ENCODE results near the gene KIFC3.

Gene KIFC3

DNA sequence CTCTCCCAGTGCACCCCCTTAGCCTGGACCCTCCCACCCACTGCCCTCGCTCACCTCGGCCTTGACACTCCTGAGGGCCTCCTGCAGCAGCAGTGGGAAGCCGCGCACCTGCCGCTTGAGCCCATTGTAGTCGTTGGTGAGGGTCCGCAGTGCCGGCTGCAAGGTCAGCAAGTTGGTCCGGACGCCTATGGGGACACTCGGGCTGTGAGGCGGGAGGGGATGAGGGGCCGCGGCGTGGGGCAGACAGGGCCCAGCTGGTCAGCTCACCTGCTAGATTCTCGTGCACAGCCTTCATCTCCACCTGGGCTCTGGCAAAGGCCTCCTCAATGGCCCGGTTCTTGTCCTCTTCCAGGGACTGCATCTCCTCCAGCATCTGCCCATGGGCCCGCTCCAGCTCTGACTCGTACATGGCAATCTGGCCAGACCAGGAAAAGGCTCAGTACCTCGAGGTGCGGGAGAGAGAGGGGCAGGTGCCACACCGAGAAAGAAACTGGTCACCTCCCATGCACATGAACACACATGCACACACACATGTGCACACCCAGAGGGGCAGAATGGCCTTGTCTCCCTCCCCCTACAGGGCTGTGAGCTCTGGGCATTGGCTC lies 32.6 kb downstream of the KIFC3 start:
- no peak overlapping the region for H3K9ac ChIP-seq (ENCODE audit: low read length)
- H4K20me1 ChIP-seq (ENCODE audit: insufficient read depth, low read length), result no peaks in the 10 kb centered on the region
- H3K36me3 ChIP-seq (replicated peaks; ENCODE audit: insufficient read depth, low read length), result no peaks in the 10 kb centered on the region
- no peaks in the 10 kb centered on the region for H3K79me2 ChIP-seq (ENCODE audit: low read length)
- no peaks in the 10 kb centered on the region for H3K27me3 ChIP-seq (replicated peaks; ENCODE audit: insufficient read depth, low read length)
- no peak overlapping the region for H3K4me2 ChIP-seq (ENCODE audit: low read depth, low read length)
- no peak overlapping the region for H2AFZ ChIP-seq (ENCODE audit: low read length)
- TF ChIP-seq EZH2 (optimal IDR thresholded peaks at IDR 0.05; ENCODE audit: low read depth, low read length) (no peak), EZH2phosphoT487 (IDR thresholded peaks at IDR 0.05; ENCODE audit: low read length) (no peak), CTCF (IDR thresholded peaks at IDR 0.05; ENCODE audit: low read length) (no peak)
- no peaks in the 10 kb centered on the region for H3K4me1 ChIP-seq (ENCODE audit: low read length)
- H3K9me3 ChIP-seq (replicated peaks; ENCODE audit: insufficient read depth, low read length), result no peaks in the 10 kb centered on the region
- no peaks in the 10 kb centered on the region for H3F3A ChIP-seq (ENCODE audit: insufficient read depth, low read length)
- no peak for DNase-seq
- no peak overlapping the region for H3K27ac ChIP-seq (ENCODE audit: low read length)
- no peaks in the 10 kb centered on the region for H3K9me2 ChIP-seq (replicated peaks; ENCODE audit: insufficient read depth, low read length)
- H3K4me3 ChIP-seq (ENCODE audit: low read length), result no peak overlapping the region

DNA sequence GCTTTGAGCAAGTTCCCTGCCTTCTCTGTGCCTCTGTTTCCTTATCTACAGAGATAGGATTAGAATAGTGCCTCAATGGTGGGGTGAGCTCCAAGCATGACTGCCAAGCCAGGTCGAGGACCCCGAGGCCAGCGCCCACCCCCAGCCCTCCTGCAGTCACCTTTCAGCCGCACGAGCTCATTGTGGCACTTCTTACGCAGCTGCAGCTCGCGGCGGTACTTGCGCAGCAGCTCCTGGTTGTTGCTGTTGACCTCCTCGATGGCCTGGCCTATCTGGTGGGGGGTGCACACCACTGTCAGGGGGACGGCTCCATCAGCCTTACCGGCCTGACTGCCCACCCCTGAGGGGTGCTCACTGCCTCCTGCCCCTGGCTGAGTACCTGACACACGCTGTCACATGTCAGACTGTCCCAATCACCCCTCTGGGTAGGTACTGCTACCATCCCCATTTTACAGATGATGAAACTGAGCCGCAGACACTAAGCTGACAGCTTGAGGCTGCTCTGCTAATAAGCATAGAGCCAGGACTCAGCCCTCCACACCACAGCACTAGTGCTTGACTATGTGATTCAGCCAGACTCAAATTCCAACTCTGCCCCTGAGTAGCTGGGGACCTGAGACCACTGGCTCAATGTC lies 35.5 kb downstream of the KIFC3 start:
- Histone ChIP-seq H3K9me2 (replicated peaks; ENCODE audit: insufficient read depth, low read length) (no peaks in the 10 kb centered on the region), H3K9ac (ENCODE audit: low read length) (no peak overlapping the region), H3K27ac (ENCODE audit: low read length) (no peak overlapping the region), H2AFZ (ENCODE audit: low read length) (no peak overlapping the region), H4K20me1 (ENCODE audit: insufficient read depth, low read length) (no peaks in the 10 kb centered on the region), H3K9me3 (replicated peaks; ENCODE audit: insufficient read depth, low read length) (no peaks in the 10 kb centered on the region), H3K27me3 (replicated peaks; ENCODE audit: insufficient read depth, low read length) (no peaks in the 10 kb centered on the region), H3K79me2 (ENCODE audit: low read length) (no peaks in the 10 kb centered on the region), H3K4me2 (ENCODE audit: low read depth, low read length) (no peak overlapping the region), H3K4me1 (ENCODE audit: low read length) (no peaks in the 10 kb centered on the region), H3F3A (ENCODE audit: insufficient read depth, low read length) (no peaks in the 10 kb centered on the region), H3K36me3 (replicated peaks; ENCODE audit: insufficient read depth, low read length) (no peaks in the 10 kb centered on the region), H3K4me3 (ENCODE audit: low read length) (no peak overlapping the region)
- no peak for TF ChIP-seq EZH2phosphoT487 (IDR thresholded peaks at IDR 0.05; ENCODE audit: low read length)
- TF ChIP-seq EZH2 (optimal IDR thresholded peaks at IDR 0.05; ENCODE audit: low read depth, low read length), result no peak
- TF ChIP-seq CTCF (IDR thresholded peaks at IDR 0.05; ENCODE audit: low read length), result no peak
- DNase-seq, result no peak

GRCh38 chr16:57765160-57765728 lies 37.0 kb downstream of the KIFC3 start:
- Histone ChIP-seq H3K27ac (ENCODE audit: low read length) (no peak overlapping the region), H4K20me1 (ENCODE audit: insufficient read depth, low read length) (no peaks in the 10 kb centered on the region), H3K36me3 (replicated peaks; ENCODE audit: insufficient read depth, low read length) (no peaks in the 10 kb centered on the region), H3K9me2 (replicated peaks; ENCODE audit: insufficient read depth, low read length) (no peaks in the 10 kb centered on the region), H2AFZ (ENCODE audit: low read length) (no peak overlapping the region), H3K9me3 (replicated peaks; ENCODE audit: insufficient read depth, low read length) (no peaks in the 10 kb centered on the region), H3F3A (ENCODE audit: insufficient read depth, low read length) (no peaks in the 10 kb centered on the region), H3K4me2 (ENCODE audit: low read depth, low read length) (no peak overlapping the region), H3K9ac (ENCODE audit: low read length) (no peak overlapping the region), H3K27me3 (replicated peaks; ENCODE audit: insufficient read depth, low read length) (no peaks in the 10 kb centered on the region), H3K4me1 (ENCODE audit: low read length) (no peaks in the 10 kb centered on the region), H3K4me3 (ENCODE audit: low read length) (no peak overlapping the region), H3K79me2 (ENCODE audit: low read length) (no peaks in the 10 kb centered on the region)
- DNase-seq, result no peak
- no peak for TF ChIP-seq CTCF (IDR thresholded peaks at IDR 0.05; ENCODE audit: low read length)
- TF ChIP-seq EZH2phosphoT487 (IDR thresholded peaks at IDR 0.05; ENCODE audit: low read length), result no peak
- TF ChIP-seq EZH2 (optimal IDR thresholded peaks at IDR 0.05; ENCODE audit: low read depth, low read length), result no peak
